Raji (cell line): ENCODE measurements around the gene NR2E3.

Experiments used
- POLR2A ChIP-seq: IDR thresholded peaks from 2 replicates; pipeline ENCODE4 v1.6.1; 2011; ENCODE audit warnings: low read depth, low read length, control low read depth; ENCODE audit not compliant: insufficient read depth

Gene NR2E3

DNA sequence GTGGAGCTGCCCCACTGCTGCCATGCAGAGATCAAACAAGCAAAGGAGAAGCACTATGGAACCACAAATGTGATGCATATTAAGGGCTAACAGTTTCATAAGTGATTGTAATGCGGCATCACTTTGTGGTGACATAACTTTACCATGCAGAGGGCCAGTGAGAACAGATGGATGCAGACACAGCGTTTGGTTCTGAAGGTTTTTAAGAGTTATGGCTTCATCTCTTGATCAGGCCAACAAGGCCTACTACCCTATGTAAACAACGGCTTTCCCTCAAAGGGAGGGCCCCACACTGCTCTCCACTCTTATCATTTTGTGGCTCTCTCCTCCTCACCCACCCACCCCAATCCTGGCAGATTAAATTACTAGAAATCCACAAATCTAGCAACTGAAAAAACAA is 13.4 kb downstream of the NR2E3 start:
- no peak for TF ChIP-seq POLR2A

DNA sequence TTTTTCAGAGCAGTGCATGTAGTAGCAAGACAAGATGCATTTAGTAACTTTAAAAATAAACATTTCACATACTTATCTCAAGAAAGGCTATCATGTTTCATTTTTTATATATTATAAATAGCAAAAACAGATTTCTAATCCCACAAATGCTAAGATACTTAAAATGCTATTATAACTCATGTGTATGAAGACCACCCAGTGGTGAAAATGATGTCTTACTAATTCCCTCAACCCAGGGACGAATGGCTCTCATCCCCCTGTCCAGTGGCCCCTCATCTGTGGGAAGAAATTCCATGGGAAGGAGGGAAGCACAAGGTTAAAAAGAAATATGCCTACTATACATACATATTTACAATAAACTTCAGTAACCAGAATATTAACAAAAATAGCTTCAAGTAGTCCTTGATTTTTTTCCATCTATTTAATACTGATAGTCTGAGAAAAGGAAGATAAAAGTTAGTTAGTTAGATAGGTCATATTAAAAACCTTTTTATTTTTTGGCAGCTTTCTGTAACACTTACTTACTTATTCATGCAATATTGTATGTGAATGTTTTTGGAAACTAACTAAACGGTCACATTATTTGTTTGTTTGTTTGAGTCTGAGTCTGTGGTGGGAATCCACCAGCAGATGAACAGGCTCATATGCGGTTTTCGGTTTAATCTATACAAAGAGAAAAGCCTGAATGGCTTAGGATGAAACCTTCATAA is 14.8 kb downstream of the NR2E3 start:
- TF ChIP-seq POLR2A, result no peak

DNA sequence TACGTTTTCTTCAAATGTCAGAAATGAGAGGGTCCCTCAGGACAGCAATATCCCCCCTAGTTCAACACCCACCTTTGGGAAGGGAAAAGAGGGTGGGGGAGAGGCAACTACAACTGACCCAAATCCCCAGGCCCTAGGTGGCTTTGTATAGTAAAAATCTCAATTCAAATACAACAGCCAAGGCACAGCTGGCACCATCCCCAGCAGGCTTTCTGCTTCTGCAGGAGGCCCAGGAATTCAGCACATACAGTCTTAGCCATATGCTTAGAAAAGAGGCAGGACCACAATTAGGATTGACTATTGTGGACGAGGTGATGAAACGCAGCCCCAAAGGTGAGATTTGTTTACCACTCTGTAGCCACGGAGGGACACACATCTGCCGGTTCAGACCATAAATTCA is 15.8 kb downstream of the NR2E3 start:
- no peak for TF ChIP-seq POLR2A

GRCh38 chr15:71830981-71831380 is 20.6 kb downstream of the NR2E3 start:
- TF ChIP-seq POLR2A, result no peak

DNA sequence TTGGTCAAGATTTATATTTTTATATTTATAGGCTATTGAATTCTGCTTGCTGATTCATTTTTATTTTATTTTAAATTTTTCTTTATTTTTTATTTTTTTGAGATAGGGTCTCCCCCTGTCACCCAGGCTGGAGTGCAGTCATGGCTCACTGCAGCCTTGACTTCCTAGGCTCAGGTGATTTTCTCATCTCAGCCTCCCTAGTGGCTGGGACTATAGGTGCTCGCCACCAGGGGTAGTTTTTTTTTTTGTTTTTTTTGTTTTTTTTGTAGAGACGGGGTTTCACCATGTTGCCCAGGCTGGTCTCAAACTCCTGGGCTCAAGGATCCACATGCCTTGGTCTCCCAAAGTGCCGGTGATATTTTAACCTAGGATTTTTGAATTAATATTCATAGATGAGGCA is 31.2 kb downstream of the NR2E3 start:
- no peak for TF ChIP-seq POLR2A

GRCh38 chr15:71844916-71845315 is 34.6 kb downstream of the NR2E3 start:
- TF ChIP-seq POLR2A, result no peak

DNA sequence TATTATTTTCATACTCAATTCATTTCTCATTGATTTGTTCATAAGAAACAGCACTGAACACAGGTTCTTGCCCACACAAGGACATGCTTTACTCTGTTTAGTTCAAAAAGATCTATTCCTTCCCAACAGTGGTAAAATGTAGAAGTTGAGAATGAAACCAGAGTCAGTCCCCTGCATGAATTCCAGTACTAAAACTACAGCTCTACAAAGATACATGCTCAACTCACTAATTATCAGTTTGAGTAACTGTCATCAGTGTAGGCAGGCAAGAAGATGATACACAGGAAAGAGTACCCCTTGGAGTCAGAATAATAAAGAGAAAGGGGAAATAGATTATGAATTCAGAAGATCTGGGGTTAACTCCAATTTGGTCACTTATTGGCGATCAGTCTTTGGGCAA is 43.2 kb downstream of the NR2E3 start:
- no peak for TF ChIP-seq POLR2A
